Measurements from ENCODE around the gene TNIK. TPM values are rescaled to one million over a fixed set of nuclear protein-coding genes. Genes with fewer than 3 reads are reported as not detected.

Gene TNIK
- total RNA-seq, 1 donor from 2014 or later, result 15.5 TPM

DNA sequence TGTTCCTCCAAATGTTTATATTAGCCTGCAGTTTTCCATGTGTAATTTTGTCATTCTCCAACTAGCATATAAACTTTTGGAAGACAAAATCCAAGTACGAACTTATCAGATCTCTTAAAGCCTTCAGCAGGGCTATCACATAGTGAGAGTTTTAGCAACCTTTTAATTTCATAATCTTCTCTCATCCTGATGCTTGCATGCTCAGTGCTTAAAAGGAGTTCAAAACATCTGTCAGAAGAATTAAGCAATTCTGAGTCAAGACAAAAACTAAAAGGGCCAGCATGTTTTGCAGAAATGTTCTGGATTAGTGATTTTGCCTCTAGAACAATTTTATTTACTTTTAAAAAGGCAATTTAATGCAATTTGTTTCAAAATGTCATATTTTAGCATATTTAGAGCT lies 360.3 kb downstream of the TNIK start:
- no peaks in the 10 kb centered on the region for H3K27me3 Mint-ChIP-seq (ENCODE audit: unreplicated experiment)
- DNase-seq (ENCODE audit: extremely low spot score, unreplicated experiment), result no peak

DNA sequence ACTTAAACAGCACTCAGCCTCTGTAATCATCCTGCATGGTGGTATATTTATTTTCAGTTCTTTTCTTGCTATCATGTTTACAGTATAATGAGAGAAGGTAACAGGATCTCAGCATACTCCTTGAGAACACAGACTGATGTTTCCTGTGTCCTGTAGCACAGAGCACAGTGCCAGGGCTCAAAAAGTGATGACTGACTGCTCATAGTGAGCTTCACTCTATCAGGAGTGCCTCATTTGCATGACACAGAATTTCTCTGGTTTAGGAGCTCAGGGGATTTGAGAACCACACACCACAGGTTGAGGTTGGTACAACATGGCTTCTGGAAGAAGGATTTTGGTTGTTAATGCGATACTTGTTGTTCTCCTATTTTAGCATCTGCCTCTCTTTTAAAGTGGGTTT lies 365.1 kb downstream of the TNIK start:
- H3K27me3 Mint-ChIP-seq (ENCODE audit: unreplicated experiment), result no peaks in the 10 kb centered on the region
- H3K9me3 Mint-ChIP-seq (ENCODE audit: unreplicated experiment), result no peaks in the 10 kb centered on the region
- TF ChIP-seq, protein P1, sequence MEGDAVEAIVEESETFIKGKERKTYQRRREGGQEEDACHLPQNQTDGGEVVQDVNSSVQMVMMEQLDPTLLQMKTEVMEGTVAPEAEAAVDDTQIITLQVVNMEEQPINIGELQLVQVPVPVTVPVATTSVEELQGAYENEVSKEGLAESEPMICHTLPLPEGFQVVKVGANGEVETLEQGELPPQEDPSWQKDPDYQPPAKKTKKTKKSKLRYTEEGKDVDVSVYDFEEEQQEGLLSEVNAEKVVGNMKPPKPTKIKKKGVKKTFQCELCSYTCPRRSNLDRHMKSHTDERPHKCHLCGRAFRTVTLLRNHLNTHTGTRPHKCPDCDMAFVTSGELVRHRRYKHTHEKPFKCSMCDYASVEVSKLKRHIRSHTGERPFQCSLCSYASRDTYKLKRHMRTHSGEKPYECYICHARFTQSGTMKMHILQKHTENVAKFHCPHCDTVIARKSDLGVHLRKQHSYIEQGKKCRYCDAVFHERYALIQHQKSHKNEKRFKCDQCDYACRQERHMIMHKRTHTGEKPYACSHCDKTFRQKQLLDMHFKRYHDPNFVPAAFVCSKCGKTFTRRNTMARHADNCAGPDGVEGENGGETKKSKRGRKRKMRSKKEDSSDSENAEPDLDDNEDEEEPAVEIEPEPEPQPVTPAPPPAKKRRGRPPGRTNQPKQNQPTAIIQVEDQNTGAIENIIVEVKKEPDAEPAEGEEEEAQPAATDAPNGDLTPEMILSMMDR (IDR thresholded peaks at IDR 0.05), result no peak
- no peak for DNase-seq (ENCODE audit: extremely low spot score, unreplicated experiment)
- H3K36me3 Mint-ChIP-seq (ENCODE audit: unreplicated experiment), result peaks cover 24% of the 10 kb centered on the region
- H3K27ac Mint-ChIP-seq (ENCODE audit: unreplicated experiment), result no peak overlapping the region
- no peak overlapping the region for H3K4me3 Mint-ChIP-seq (ENCODE audit: unreplicated experiment)
- H3K4me1 Mint-ChIP-seq (ENCODE audit: unreplicated experiment), result peaks cover 2% of the 10 kb centered on the region

More for the DNA sequence above, 360.3 kb downstream of the TNIK start:
- Mint-ChIP-seq H3K36me3 (ENCODE audit: unreplicated experiment) (peaks cover 14% of the 10 kb centered on the region), H3K4me1 (ENCODE audit: unreplicated experiment) (no peaks in the 10 kb centered on the region), H3K27ac (ENCODE audit: unreplicated experiment) (no peak overlapping the region), H3K4me3 (ENCODE audit: unreplicated experiment) (no peak overlapping the region), H3K9me3 (ENCODE audit: unreplicated experiment) (no peaks in the 10 kb centered on the region)
- TF ChIP-seq, protein P1 (IDR thresholded peaks at IDR 0.05), result no peak

DNA sequence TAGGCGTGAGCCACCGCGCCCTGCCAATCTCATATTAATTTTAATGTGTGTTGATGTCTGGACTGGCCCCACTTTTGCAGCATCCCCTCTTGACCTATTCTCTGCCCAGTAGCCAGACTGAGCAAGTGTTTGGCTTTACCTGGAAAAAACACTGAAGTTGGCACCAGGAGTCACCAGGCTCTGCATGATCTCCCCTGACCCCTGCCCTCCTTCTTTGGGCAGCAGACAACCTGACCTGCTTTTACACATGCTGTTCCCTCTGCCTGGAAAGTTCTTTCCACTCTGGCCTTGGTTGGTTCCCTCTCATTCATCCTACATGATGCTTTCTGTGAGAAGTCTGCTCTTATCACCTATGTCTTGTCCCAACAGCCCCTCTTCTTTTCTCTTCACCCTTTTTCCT lies 365.8 kb downstream of the TNIK start:
- H3K36me3 Mint-ChIP-seq (ENCODE audit: unreplicated experiment), result peaks cover 26% of the 10 kb centered on the region
- H3K27me3 Mint-ChIP-seq (ENCODE audit: unreplicated experiment), result no peaks in the 10 kb centered on the region
- H3K4me1 Mint-ChIP-seq (ENCODE audit: unreplicated experiment), result peaks cover 9% of the 10 kb centered on the region
- DNase-seq (ENCODE audit: extremely low spot score, unreplicated experiment), result no peak
- TF ChIP-seq, protein P1 (IDR thresholded peaks at IDR 0.05), result no peak
- H3K27ac Mint-ChIP-seq (ENCODE audit: unreplicated experiment), result no peak overlapping the region
- H3K9me3 Mint-ChIP-seq (ENCODE audit: unreplicated experiment), result no peaks in the 10 kb centered on the region
- no peak overlapping the region for H3K4me3 Mint-ChIP-seq (ENCODE audit: unreplicated experiment)

DNA sequence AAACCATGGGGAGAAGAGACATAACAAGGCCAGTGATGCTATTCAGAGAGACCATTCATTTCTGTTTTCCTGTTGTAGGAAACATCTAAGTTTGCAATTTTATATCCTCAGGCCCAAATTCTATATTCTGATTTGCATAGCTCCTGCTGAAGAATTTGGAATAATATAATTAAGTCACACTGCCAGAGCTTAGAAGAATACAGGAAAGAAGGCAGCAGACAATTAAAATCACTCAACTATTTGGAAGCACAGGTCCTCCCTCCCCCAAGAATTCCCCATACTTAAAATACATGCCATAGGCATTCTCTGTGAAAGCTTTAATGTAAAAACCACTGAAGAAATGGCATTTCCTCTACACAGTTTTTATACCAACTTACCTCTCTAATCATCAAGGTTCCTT lies 366.7 kb downstream of the TNIK start:
- H3K27ac Mint-ChIP-seq (ENCODE audit: unreplicated experiment), result no peak overlapping the region
- TF ChIP-seq, protein P1 (IDR thresholded peaks at IDR 0.05), result no peak
- no peak overlapping the region for H3K4me3 Mint-ChIP-seq (ENCODE audit: unreplicated experiment)
- H3K4me1 Mint-ChIP-seq (ENCODE audit: unreplicated experiment), result peaks cover 17% of the 10 kb centered on the region
- H3K27me3 Mint-ChIP-seq (ENCODE audit: unreplicated experiment), result no peaks in the 10 kb centered on the region
- DNase-seq (ENCODE audit: extremely low spot score, unreplicated experiment), result no peak
- no peaks in the 10 kb centered on the region for H3K9me3 Mint-ChIP-seq (ENCODE audit: unreplicated experiment)
- peaks cover 26% of the 10 kb centered on the region for H3K36me3 Mint-ChIP-seq (ENCODE audit: unreplicated experiment)

DNA sequence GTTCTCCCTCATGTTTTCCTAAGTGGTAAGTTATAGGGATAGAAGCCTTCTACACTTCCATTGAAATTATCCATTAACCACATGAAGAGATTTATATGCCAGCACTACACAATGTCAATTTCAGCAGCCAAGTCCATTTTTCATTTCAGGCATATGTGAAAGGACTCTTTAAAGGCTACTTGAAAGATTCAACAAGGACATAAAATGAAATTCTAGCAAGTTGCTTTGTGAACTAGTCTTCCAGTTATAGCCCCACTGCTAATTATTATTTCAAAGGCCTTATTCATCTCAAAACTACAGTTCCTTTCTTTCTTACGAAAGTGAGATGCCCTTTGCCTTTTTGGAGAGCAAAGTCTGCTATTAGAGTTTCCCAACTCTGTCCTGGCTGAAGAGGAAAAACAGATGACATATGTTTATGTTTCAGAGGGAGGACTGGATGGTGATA lies 367.7 kb downstream of the TNIK start:
- peaks cover 23% of the 10 kb centered on the region for H3K36me3 Mint-ChIP-seq (ENCODE audit: unreplicated experiment)
- no peaks in the 10 kb centered on the region for H3K9me3 Mint-ChIP-seq (ENCODE audit: unreplicated experiment)
- no peaks in the 10 kb centered on the region for H3K27me3 Mint-ChIP-seq (ENCODE audit: unreplicated experiment)
- H3K4me1 Mint-ChIP-seq (ENCODE audit: unreplicated experiment), result peaks cover 17% of the 10 kb centered on the region
- TF ChIP-seq, protein P1 (IDR thresholded peaks at IDR 0.05), result no peak
- no peak overlapping the region for H3K27ac Mint-ChIP-seq (ENCODE audit: unreplicated experiment)
- H3K4me3 Mint-ChIP-seq (ENCODE audit: unreplicated experiment), result no peak overlapping the region
- DNase-seq (ENCODE audit: extremely low spot score, unreplicated experiment), result no peak
